ENCODE measurements around the gene MCUR1. TPM values are rescaled to one million over a fixed set of nuclear protein-coding genes. Genes with fewer than 3 reads are reported as not detected.

The MCUR1 gene
- total and polyA plus RNA-seq, 9 of the 15 experiments (the other 6 are each of a cell fraction or from before 2014, with no cell fraction given), result 5.1 to 60.2 (median 41.4) TPM

DNA sequence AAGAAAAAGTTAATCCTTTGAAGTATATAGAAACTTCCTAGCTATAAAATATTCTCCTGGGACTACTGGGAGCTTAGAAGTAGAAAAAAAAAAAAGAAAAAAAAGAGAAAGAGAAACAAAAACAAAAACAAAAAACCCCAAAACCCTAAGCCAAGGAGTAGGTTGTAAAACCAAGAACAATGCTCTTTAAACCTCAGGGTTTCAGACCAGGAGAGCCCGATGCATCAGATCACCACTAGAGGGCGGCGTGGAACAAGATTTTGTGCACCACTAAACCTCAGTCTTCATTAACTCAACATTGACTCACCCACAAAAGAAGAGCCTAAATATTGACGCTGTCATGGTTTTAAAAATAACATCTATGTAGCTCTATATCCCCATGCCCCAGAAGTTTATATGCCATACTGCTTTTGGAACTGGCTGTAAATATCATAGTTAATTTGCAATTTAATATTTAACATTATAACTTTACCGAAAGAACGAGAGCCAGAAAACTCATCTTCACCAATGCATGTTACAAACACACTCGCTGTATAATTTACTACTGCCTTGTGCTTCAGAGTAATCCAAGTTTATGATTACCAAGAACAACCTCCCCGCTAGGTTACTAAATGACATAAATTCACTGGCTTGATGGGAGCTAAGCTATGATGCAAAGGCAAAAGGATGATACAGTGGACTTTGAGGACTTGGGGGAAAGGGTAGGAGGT lies 19.2 kb downstream of the MCUR1 start (continued):
- TF ChIP-seq, protein P1, sequence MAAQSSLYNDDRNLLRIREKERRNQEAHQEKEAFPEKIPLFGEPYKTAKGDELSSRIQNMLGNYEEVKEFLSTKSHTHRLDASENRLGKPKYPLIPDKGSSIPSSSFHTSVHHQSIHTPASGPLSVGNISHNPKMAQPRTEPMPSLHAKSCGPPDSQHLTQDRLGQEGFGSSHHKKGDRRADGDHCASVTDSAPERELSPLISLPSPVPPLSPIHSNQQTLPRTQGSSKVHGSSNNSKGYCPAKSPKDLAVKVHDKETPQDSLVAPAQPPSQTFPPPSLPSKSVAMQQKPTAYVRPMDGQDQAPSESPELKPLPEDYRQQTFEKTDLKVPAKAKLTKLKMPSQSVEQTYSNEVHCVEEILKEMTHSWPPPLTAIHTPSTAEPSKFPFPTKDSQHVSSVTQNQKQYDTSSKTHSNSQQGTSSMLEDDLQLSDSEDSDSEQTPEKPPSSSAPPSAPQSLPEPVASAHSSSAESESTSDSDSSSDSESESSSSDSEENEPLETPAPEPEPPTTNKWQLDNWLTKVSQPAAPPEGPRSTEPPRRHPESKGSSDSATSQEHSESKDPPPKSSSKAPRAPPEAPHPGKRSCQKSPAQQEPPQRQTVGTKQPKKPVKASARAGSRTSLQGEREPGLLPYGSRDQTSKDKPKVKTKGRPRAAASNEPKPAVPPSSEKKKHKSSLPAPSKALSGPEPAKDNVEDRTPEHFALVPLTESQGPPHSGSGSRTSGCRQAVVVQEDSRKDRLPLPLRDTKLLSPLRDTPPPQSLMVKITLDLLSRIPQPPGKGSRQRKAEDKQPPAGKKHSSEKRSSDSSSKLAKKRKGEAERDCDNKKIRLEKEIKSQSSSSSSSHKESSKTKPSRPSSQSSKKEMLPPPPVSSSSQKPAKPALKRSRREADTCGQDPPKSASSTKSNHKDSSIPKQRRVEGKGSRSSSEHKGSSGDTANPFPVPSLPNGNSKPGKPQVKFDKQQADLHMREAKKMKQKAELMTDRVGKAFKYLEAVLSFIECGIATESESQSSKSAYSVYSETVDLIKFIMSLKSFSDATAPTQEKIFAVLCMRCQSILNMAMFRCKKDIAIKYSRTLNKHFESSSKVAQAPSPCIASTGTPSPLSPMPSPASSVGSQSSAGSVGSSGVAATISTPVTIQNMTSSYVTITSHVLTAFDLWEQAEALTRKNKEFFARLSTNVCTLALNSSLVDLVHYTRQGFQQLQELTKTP (IDR thresholded peaks at IDR 0.05; ENCODE audit: low read depth in 1 of 2, partially characterized antibody in 2 of 2), result no peak
- TF ChIP-seq MTF1 (CRISPR knock-in tag; IDR thresholded peaks at IDR 0.05; ENCODE audit: borderline replicate concordance), result no peak
- TF ChIP-seq, protein P2, sequence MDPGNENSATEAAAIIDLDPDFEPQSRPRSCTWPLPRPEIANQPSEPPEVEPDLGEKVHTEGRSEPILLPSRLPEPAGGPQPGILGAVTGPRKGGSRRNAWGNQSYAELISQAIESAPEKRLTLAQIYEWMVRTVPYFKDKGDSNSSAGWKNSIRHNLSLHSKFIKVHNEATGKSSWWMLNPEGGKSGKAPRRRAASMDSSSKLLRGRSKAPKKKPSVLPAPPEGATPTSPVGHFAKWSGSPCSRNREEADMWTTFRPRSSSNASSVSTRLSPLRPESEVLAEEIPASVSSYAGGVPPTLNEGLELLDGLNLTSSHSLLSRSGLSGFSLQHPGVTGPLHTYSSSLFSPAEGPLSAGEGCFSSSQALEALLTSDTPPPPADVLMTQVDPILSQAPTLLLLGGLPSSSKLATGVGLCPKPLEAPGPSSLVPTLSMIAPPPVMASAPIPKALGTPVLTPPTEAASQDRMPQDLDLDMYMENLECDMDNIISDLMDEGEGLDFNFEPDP (CRISPR knock-in tag; IDR thresholded peaks at IDR 0.05), result no peak
- TF ChIP-seq ZNF644 (tag; IDR thresholded peaks at IDR 0.05; ENCODE audit: low read depth), result no peak
- TF ChIP-seq, protein P3, sequence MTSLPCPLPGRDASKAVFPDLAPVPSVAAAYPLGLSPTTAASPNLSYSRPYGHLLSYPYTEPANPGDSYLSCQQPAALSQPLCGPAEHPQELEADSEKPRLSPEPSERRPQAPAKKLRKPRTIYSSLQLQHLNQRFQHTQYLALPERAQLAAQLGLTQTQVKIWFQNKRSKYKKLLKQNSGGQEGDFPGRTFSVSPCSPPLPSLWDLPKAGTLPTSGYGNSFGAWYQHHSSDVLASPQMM (CRISPR knock-in tag; IDR thresholded peaks at IDR 0.05), result no peak
- no peak for TF ChIP-seq MTA3 (IDR thresholded peaks at IDR 0.05; ENCODE audit: borderline replicate concordance)
- TF ChIP-seq, protein P4, sequence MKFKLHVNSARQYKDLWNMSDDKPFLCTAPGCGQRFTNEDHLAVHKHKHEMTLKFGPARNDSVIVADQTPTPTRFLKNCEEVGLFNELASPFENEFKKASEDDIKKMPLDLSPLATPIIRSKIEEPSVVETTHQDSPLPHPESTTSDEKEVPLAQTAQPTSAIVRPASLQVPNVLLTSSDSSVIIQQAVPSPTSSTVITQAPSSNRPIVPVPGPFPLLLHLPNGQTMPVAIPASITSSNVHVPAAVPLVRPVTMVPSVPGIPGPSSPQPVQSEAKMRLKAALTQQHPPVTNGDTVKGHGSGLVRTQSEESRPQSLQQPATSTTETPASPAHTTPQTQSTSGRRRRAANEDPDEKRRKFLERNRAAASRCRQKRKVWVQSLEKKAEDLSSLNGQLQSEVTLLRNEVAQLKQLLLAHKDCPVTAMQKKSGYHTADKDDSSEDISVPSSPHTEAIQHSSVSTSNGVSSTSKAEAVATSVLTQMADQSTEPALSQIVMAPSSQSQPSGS (CRISPR knock-in tag; IDR thresholded peaks at IDR 0.05), result no peak
- no peak for TF ChIP-seq PYGO2 (tag; IDR thresholded peaks at IDR 0.05)
- no peak for TF ChIP-seq ILF3 (IDR thresholded peaks at IDR 0.05; ENCODE audit: borderline replicate concordance)
- TF ChIP-seq, protein P5, sequence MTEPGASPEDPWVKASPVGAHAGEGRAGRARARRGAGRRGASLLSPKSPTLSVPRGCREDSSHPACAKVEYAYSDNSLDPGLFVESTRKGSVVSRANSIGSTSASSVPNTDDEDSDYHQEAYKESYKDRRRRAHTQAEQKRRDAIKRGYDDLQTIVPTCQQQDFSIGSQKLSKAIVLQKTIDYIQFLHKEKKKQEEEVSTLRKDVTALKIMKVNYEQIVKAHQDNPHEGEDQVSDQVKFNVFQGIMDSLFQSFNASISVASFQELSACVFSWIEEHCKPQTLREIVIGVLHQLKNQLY (CRISPR knock-in tag; conservative IDR thresholded peaks at IDR 0.05), result no peak
- TF ChIP-seq HCFC1 (IDR thresholded peaks at IDR 0.05; ENCODE audit: low read depth, low read length), result no peak
- peak; percentile 53; the same call in 1 of the 2 replicates for TF ChIP-seq MTA2 (IDR thresholded peaks at IDR 0.05; ENCODE audit: low read depth)
- no peak for TF ChIP-seq MEIS2 (IDR thresholded peaks at IDR 0.05; ENCODE audit: partially characterized antibody)
- no peak for TF ChIP-seq HMG20A (CRISPR knock-in tag; conservative IDR thresholded peaks at IDR 0.05)
- TF ChIP-seq ETS2 (tag; IDR thresholded peaks at IDR 0.05; ENCODE audit: borderline replicate concordance, poor library complexity, severe bottlenecking), result no peak
- peak; percentile 71; the same call in 1 of the 2 replicates for TF ChIP-seq BCOR (IDR thresholded peaks at IDR 0.05)
- TF ChIP-seq, protein P6, sequence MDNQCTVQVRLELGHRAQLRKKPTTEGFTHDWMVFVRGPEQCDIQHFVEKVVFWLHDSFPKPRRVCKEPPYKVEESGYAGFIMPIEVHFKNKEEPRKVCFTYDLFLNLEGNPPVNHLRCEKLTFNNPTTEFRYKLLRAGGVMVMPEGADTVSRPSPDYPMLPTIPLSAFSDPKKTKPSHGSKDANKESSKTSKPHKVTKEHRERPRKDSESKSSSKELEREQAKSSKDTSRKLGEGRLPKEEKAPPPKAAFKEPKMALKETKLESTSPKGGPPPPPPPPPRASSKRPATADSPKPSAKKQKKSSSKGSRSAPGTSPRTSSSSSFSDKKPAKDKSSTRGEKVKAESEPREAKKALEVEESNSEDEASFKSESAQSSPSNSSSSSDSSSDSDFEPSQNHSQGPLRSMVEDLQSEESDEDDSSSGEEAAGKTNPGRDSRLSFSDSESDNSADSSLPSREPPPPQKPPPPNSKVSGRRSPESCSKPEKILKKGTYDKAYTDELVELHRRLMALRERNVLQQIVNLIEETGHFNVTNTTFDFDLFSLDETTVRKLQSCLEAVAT (IDR thresholded peaks at IDR 0.05), result peak; percentile 73 to 85; a peak in 3 of 4 replicates

All from K562 (cell line).